ENCODE results near the gene MATR3.

DNA sequence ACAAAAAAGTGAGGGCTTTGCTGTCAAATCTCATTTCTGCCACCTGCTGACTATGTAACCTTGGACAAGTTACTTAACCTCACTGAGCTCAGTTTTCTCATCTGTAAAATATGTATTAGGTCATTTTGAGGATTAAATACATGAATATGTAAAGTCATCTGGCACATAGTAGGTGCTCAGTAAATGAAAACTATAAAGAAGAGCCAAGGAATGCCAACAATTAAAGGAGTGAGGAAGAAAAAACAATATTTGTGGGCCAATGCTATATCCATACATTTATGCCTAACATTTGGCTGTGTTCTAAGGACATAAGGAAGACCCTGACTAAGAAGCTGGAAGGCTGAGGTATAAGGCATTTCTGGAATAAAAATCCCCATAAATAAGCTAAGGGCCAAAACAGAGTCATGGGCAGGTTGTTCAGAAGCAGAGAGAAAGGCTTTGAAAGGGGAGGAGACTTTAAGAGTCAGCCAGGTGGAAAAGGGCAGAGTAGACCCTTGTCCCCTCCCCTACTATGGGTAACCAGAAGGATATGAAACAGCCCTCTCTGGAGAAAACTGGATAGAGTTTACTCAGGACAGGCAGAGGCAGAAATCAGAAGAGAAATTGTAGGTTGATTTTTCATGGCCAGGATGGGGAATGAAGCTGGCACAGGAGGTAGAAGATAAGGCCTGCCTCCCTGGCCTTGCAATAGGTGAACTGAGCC lies 47.8 kb upstream of the MATR3 start:
- TF ChIP-seq YY1 (IDR thresholded peaks at IDR 0.05; ENCODE audit: insufficient read depth, insufficient read length): no peak
- TF ChIP-seq SUZ12 (IDR thresholded peaks at IDR 0.05; ENCODE audit: extremely low read depth, insufficient read depth, insufficient read length): no peak
- TF ChIP-seq ZNF274 (IDR thresholded peaks at IDR 0.05; ENCODE audit: low read depth, low read length): no peak

All from NT2/D1 (cell line).